HG03139 (cell line): Measurements from ENCODE around the gene GNPTAB.
"Not testable (repeated sequence)": the region's sequence is repeated elsewhere in the genome, so short reads cannot be mapped to it uniquely, and the experiment has no call there.

Experiments used
- ATAC-seq: cut with Tn5 transposase; IDR thresholded peaks from one replicate; pipeline ENCODE4 v1.9.1; 2021; ENCODE audit not compliant: unreplicated experiment

Gene GNPTAB

GRCh38 chr12:101854747-101855146 lies 24.0 kb upstream of the GNPTAB start:
- peak; percentile 52 for ATAC-seq

GRCh38 chr12:101852998-101853397 lies 22.2 kb upstream of the GNPTAB start:
- ATAC-seq, result no peak

GRCh38 chr12:101850199-101850598 lies 19.4 kb upstream of the GNPTAB start:
- no peak for ATAC-seq

- ATAC-seq, result no peak
Observed at GRCh38 chr12:101847325-101847724, 16.6 kb upstream of the GNPTAB start.

- no peak for ATAC-seq
Observed at GRCh38 chr12:101845137-101845711, 14.5 kb upstream of the GNPTAB start.

GRCh38 chr12:101841069-101841468 lies 10.3 kb upstream of the GNPTAB start:
- ATAC-seq, result no peak

- ATAC-seq, result no peak
Observed at GRCh38 chr12:101839324-101840283, 8.8 kb upstream of the GNPTAB start.

GRCh38 chr12:101838628-101839323 lies 8.0 kb upstream of the GNPTAB start:
- ATAC-seq, result no peak

GRCh38 chr12:101832030-101832429 lies 1.3 kb upstream of the GNPTAB start:
- no peak for ATAC-seq

- no peak for ATAC-seq
Observed at GRCh38 chr12:101829639-101830366, 956 bp downstream of the GNPTAB start.

GRCh38 chr12:101828463-101829196 lies 2.1 kb downstream of the GNPTAB start:
- ATAC-seq, result no peak

- ATAC-seq, result no peak
Observed at GRCh38 chr12:101826766-101827368, 3.9 kb downstream of the GNPTAB start.

- no peak for ATAC-seq
Observed at GRCh38 chr12:101824831-101825230, 5.9 kb downstream of the GNPTAB start.

GRCh38 chr12:101823891-101824290 lies 6.9 kb downstream of the GNPTAB start:
- ATAC-seq, result peak; percentile 78

GRCh38 chr12:101823039-101823438 lies 7.7 kb downstream of the GNPTAB start:
- ATAC-seq, result no peak

GRCh38 chr12:101819467-101819866 lies 11.3 kb downstream of the GNPTAB start:
- ATAC-seq, result no peak

GRCh38 chr12:101818689-101819088 lies 12.1 kb downstream of the GNPTAB start:
- ATAC-seq, result not testable (repeated sequence)

- no peak for ATAC-seq
Observed at GRCh38 chr12:101813117-101813516, 17.6 kb downstream of the GNPTAB start.

GRCh38 chr12:101812716-101813115 lies 18.0 kb downstream of the GNPTAB start:
- not testable (repeated sequence) for ATAC-seq

- not testable (repeated sequence) for ATAC-seq
Observed at GRCh38 chr12:101811342-101811741, 19.4 kb downstream of the GNPTAB start.
